HepG2 (cell line): ENCODE results near the gene ZBED6. TPM values are rescaled to one million over a fixed set of nuclear protein-coding genes. Genes with fewer than 3 reads are reported as not detected.

ENCODE experiments used
- ARID5B ChIP-seq: IDR thresholded peaks from 2 replicates; pipeline ENCODE4 v1.4.0; 2020; ENCODE audit warnings: mild to moderate bottlenecking, missing genetic modification reagents
- CSRNP1 ChIP-seq: sonication (generic); formaldehyde crosslinking; IDR thresholded peaks from 2 replicates; pipeline ENCODE4 v1.8.1; 2023; ENCODE audit warnings: mild to moderate bottlenecking, missing genetic modification reagents
- EED ChIP-seq: sonication (generic); formaldehyde crosslinking; IDR thresholded peaks from 2 replicates; pipeline ENCODE4 v1.5.0; 2020; ENCODE audit warnings: mild to moderate bottlenecking, missing genetic modification reagents
- FUBP1 ChIP-seq: sonication (generic); formaldehyde crosslinking; IDR thresholded peaks from 2 replicates; pipeline ENCODE4 v1.5.1; 2020; ENCODE audit warnings: missing genetic modification reagents, mild to moderate bottlenecking, borderline replicate concordance
- MIXL1 ChIP-seq: IDR thresholded peaks from 2 replicates; pipeline ENCODE4 v1.6.1; 2016
- NR2F1 ChIP-seq, 2 experiments: fragments of 450-650 bp in 1 of 2; formaldehyde crosslinking in 1 of 2; IDR thresholded peaks; 2 replicates each; pipeline versions ENCODE4 v1.5.0 to v1.6.1; 2016 to 2020; ENCODE audit warnings: mild to moderate bottlenecking in 1 of 2, missing compliant biosample characterization in 1 of 2, missing genetic modification reagents in 1 of 2, moderate library complexity in 1 of 2
- PHF5A ChIP-seq: IDR thresholded peaks from one replicate; pipeline ENCODE4 v1.6.1; 2018; ENCODE audit warnings: low read depth, missing genetic modification reagents; ENCODE audit not compliant: unreplicated experiment
- ZFP36L1 ChIP-seq: sonication (generic); formaldehyde crosslinking; IDR thresholded peaks from 2 replicates; pipeline ENCODE4 v1.8.0; 2022; ENCODE audit warnings: mild to moderate bottlenecking, missing genetic modification reagents, moderate library complexity
- polyA plus RNA-seq, 8 experiments: library from polyadenylated mRNA; depleted of rRNA in 3 of 8; stranded (reverse) in 7 of 8; unstranded in 1 of 8; fragments of >200 nt; fragmentation: Illumina TruSeq in 4 of 8; extraction: Trizol in 4 of 8; gene quantifications; 2 replicates each; pipeline versions ENCODE4 v1.2.1 to v1.2.3, GENCODE V29; 2011 to 2016; ENCODE audit warnings: low read depth in 4 of 8, missing spikeins in 1 of 8, mixed read lengths in 1 of 8; ENCODE audit not compliant: insufficient read depth in 1 of 8
- total RNA-seq, 5 experiments: library from RNA; depleted of rRNA; stranded (reverse); fragments of >200 nt; fragmentation: Illumina TruSeq; extraction: Trizol; gene quantifications; 2 replicates each; pipeline ENCODE4 v1.2.3, GENCODE V29; 2016; ENCODE audit warnings: low read depth in 1 of 5
- TF ChIP-seq, protein P1 (sequence below): sonication (generic); formaldehyde crosslinking; IDR thresholded peaks from 2 replicates; pipeline ENCODE4 v1.4.0; 2020; ENCODE audit warnings: missing genetic modification reagents, mild to moderate bottlenecking, borderline replicate concordance
- TF ChIP-seq, protein P2 (sequence below): sonication (generic); formaldehyde crosslinking; IDR thresholded peaks from 2 replicates; pipeline ENCODE4 v1.5.0; 2020; ENCODE audit warnings: mild to moderate bottlenecking, missing genetic modification reagents, borderline replicate concordance

ZBED6 gene
- total and polyA plus RNA-seq, 2 of the 13 experiments (the other 11 are each of a cell fraction or from before 2014, with no cell fraction given) = 9.3 to 12.5 TPM

GRCh38 chr1:203795441-203796235 lies at the start of gene ZBED6, which contains the start of gene ZC3H11A (continued):
- no peak for TF ChIP-seq CSRNP1 (CRISPR knock-in tag)
- TF ChIP-seq, protein P1, sequence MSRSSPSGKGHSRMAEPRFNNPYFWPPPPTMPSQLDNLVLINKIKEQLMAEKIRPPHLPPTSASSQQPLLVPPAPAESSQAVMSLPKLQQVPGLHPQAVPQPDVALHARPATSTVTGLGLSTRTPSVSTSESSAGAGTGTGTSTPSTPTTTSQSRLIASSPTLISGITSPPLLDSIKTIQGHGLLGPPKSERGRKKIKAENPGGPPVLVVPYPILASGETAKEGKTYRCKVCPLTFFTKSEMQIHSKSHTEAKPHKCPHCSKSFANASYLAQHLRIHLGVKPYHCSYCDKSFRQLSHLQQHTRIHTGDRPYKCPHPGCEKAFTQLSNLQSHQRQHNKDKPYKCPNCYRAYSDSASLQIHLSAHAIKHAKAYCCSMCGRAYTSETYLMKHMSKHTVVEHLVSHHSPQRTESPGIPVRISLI = no peak
- no peak for TF ChIP-seq FUBP1 (CRISPR knock-in tag)
- no peak for TF ChIP-seq EED (CRISPR knock-in tag)
- peak; percentile 61 to 84 for TF ChIP-seq NR2F1 (CRISPR knock-in tag; IDR thresholded peaks at IDR 0.05)
- TF ChIP-seq MIXL1 = peak; percentile 49; the same call in 1 of the 2 replicates
- TF ChIP-seq PHF5A = no peak
- TF ChIP-seq ARID5B (CRISPR knock-in tag) = peak; percentile 13; the same call in 1 of the 2 replicates
- TF ChIP-seq, protein P2, sequence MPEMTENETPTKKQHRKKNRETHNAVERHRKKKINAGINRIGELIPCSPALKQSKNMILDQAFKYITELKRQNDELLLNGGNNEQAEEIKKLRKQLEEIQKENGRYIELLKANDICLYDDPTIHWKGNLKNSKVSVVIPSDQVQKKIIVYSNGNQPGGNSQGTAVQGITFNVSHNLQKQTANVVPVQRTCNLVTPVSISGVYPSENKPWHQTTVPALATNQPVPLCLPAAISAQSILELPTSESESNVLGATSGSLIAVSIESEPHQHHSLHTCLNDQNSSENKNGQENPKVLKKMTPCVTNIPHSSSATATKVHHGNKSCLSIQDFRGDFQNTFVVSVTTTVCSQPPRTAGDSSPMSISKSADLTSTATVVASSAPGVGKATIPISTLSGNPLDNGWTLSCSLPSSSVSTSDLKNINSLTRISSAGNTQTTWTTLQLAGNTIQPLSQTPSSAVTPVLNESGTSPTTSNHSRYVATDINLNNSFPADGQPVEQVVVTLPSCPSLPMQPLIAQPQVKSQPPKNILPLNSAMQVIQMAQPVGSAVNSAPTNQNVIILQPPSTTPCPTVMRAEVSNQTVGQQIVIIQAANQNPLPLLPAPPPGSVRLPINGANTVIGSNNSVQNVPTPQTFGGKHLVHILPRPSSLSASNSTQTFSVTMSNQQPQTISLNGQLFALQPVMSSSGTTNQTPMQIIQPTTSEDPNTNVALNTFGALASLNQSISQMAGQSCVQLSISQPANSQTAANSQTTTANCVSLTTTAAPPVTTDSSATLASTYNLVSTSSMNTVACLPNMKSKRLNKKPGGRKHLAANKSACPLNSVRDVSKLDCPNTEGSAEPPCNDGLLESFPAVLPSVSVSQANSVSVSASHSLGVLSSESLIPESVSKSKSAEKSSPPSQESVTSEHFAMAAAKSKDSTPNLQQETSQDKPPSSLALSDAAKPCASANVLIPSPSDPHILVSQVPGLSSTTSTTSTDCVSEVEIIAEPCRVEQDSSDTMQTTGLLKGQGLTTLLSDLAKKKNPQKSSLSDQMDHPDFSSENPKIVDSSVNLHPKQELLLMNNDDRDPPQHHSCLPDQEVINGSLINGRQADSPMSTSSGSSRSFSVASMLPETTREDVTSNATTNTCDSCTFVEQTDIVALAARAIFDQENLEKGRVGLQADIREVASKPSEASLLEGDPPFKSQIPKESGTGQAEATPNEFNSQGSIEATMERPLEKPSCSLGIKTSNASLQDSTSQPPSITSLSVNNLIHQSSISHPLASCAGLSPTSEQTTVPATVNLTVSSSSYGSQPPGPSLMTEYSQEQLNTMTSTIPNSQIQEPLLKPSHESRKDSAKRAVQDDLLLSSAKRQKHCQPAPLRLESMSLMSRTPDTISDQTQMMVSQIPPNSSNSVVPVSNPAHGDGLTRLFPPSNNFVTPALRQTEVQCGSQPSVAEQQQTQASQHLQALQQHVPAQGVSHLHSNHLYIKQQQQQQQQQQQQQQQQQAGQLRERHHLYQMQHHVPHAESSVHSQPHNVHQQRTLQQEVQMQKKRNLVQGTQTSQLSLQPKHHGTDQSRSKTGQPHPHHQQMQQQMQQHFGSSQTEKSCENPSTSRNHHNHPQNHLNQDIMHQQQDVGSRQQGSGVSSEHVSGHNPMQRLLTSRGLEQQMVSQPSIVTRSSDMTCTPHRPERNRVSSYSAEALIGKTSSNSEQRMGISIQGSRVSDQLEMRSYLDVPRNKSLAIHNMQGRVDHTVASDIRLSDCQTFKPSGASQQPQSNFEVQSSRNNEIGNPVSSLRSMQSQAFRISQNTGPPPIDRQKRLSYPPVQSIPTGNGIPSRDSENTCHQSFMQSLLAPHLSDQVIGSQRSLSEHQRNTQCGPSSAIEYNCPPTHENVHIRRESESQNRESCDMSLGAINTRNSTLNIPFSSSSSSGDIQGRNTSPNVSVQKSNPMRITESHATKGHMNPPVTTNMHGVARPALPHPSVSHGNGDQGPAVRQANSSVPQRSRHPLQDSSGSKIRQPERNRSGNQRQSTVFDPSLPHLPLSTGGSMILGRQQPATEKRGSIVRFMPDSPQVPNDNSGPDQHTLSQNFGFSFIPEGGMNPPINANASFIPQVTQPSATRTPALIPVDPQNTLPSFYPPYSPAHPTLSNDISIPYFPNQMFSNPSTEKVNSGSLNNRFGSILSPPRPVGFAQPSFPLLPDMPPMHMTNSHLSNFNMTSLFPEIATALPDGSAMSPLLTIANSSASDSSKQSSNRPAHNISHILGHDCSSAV (CRISPR knock-in tag) = no peak
- no peak for TF ChIP-seq ZFP36L1
